Trophoblast cell (in vitro differentiated cells and primary cell): Measurements from ENCODE around the gene TLL2.

Experiments
- DNase-seq, 2 donors: peaks; one replicate each; pipeline ENCODE4 v3.0.0-alpha.2; 2016
- H2AFZ ChIP-seq: 2 replicates; pipeline ENCODE4 v1.6.1; 2013; ENCODE audit warnings: low read length, moderate library complexity, mild to moderate bottlenecking; ENCODE audit not compliant: insufficient read depth, poor library complexity
- H2AK5ac ChIP-seq: 2 replicates; pipeline ENCODE4 v1.6.1; 2013; ENCODE audit warnings: mild to moderate bottlenecking, low read length
- H2BK120ac ChIP-seq: 2 replicates; pipeline ENCODE4 v1.6.1; 2013; ENCODE audit warnings: low read length, mild to moderate bottlenecking, moderate library complexity; ENCODE audit not compliant: insufficient read depth, poor library complexity
- H2BK12ac ChIP-seq: 2 replicates; pipeline ENCODE4 v1.6.1; 2013; ENCODE audit warnings: mild to moderate bottlenecking, low read length, moderate library complexity
- H2BK5ac ChIP-seq: 2 replicates; pipeline ENCODE4 v1.6.1; 2013; ENCODE audit warnings: low read length, low read depth, moderate library complexity, mild to moderate bottlenecking; ENCODE audit not compliant: poor library complexity
- H3K14ac ChIP-seq: 2 replicates; pipeline ENCODE4 v1.6.1; 2013; ENCODE audit warnings: mild to moderate bottlenecking, low read length
- H3K18ac ChIP-seq: 2 replicates; pipeline ENCODE4 v1.6.1; 2013; ENCODE audit warnings: mild to moderate bottlenecking, low read length
- H3K23ac ChIP-seq: 2 replicates; pipeline ENCODE4 v1.6.1; 2013; ENCODE audit warnings: low read length
- H3K27ac ChIP-seq: 2 replicates; pipeline ENCODE4 v1.5.1; 2013; ENCODE audit warnings: low read depth, mild to moderate bottlenecking, inconsistent platforms, low read length, moderate library complexity
- H3K27me3 ChIP-seq: 2 replicates; pipeline ENCODE4 v1.6.1; 2013; ENCODE audit warnings: inconsistent platforms, mild to moderate bottlenecking, low read length, moderate library complexity; ENCODE audit not compliant: insufficient read depth
- H3K36me3 ChIP-seq, 2 experiments: 1 replicate in 1 of 2; 2 replicates in 1 of 2; pipeline ENCODE4 v1.6.1; 2013; ENCODE audit warnings: low read length in 2 of 2, mild to moderate bottlenecking in 2 of 2, moderate library complexity in 1 of 2; ENCODE audit not compliant: insufficient read depth in 2 of 2, control insufficient read depth in 1 of 2
- H3K4ac ChIP-seq: 2 replicates; pipeline ENCODE4 v1.6.1; 2013; ENCODE audit warnings: low read depth, mild to moderate bottlenecking, low read length, moderate library complexity
- H3K4me1 ChIP-seq, 2 experiments: 1 replicate in 1 of 2; 2 replicates in 1 of 2; pipeline ENCODE4 v1.6.1; 2013; ENCODE audit warnings: low read length in 2 of 2, mild to moderate bottlenecking in 2 of 2, moderate library complexity in 1 of 2; ENCODE audit not compliant: insufficient read depth in 2 of 2, control insufficient read depth in 1 of 2
- H3K4me2 ChIP-seq: 2 replicates; pipeline ENCODE4 v1.6.1; 2013; ENCODE audit warnings: inconsistent platforms, mild to moderate bottlenecking, low read length, moderate library complexity
- H3K4me3 ChIP-seq: 2 replicates; pipeline ENCODE4 v1.5.1; 2013; ENCODE audit warnings: mild to moderate bottlenecking, low read depth, low read length, inconsistent platforms
- H3K79me1 ChIP-seq: one replicate; pipeline ENCODE4 v1.6.1; 2013; ENCODE audit warnings: low read length
- H3K79me2 ChIP-seq: 2 replicates; pipeline ENCODE4 v1.6.1; 2013; ENCODE audit warnings: low read length, mild to moderate bottlenecking; ENCODE audit not compliant: control insufficient read depth, insufficient read depth, poor library complexity
- H3K9ac ChIP-seq: 2 replicates; pipeline ENCODE4 v1.6.1; 2013; ENCODE audit warnings: mild to moderate bottlenecking, low read length
- H3K9me3 ChIP-seq: 2 replicates; pipeline ENCODE4 v1.6.1; 2013; ENCODE audit warnings: low read depth, mild to moderate bottlenecking, control low read depth, inconsistent platforms, low read length; ENCODE audit not compliant: insufficient read depth
- H4K12ac ChIP-seq: 2 replicates; pipeline ENCODE4 v1.6.1; 2013; ENCODE audit warnings: low read depth, mild to moderate bottlenecking, low read length, moderate library complexity
- H4K8ac ChIP-seq: 2 replicates; pipeline ENCODE4 v1.6.1; 2013; ENCODE audit warnings: low read depth, mild to moderate bottlenecking, low read length, moderate library complexity
- H4K91ac ChIP-seq: one replicate; pipeline ENCODE4 v1.6.1; 2013; ENCODE audit warnings: low read depth, mild to moderate bottlenecking, low read length, moderate library complexity
- WGBS: extraction: QIAGEN DNeasy Blood & Tissue Kit; methylation state at CpG from one replicate; pipeline ENCODE4 v1.1.7; 2013; ENCODE audit warnings: missing lambda C conversion rate; ENCODE audit not compliant: insufficient read length, insufficient coverage; ENCODE audit errors: extremely low coverage; 5-methylcytosine and 5-hydroxymethylcytosine counted together

Gene TLL2

GRCh38 chr10:96420228-96421009 is 93.3 kb downstream of the TLL2 start:
- Histone ChIP-seq H3K36me3 (no peaks in the 10 kb centered on the region), H2BK5ac (no peak overlapping the region), H3K23ac (no peak overlapping the region), H3K14ac (no peak overlapping the region), H3K4me2 (no peak overlapping the region), H3K79me1 (no peaks in the 10 kb centered on the region), H2BK12ac (no peak overlapping the region), H3K4me1 (peaks cover 5 to 9% of the 10 kb centered on the region in 2 experiments), H4K12ac (no peak overlapping the region), H3K27me3 (no peaks in the 10 kb centered on the region), H3K79me2 (no peaks in the 10 kb centered on the region), H3K27ac (no peak overlapping the region), H2AFZ (no peak overlapping the region), H3K18ac (no peak overlapping the region), H3K9ac (no peak overlapping the region), H4K91ac (no peak overlapping the region), H2BK120ac (no peak overlapping the region), H4K8ac (no peak overlapping the region), H2AK5ac (no peak overlapping the region), H3K4ac (no peak overlapping the region), H3K9me3 (no peaks in the 10 kb centered on the region), H3K4me3 (no peak overlapping the region)
- no peak for DNase-seq
- WGBS: no CpG with 5 or more reads among the region's 15 CpGs

DNA sequence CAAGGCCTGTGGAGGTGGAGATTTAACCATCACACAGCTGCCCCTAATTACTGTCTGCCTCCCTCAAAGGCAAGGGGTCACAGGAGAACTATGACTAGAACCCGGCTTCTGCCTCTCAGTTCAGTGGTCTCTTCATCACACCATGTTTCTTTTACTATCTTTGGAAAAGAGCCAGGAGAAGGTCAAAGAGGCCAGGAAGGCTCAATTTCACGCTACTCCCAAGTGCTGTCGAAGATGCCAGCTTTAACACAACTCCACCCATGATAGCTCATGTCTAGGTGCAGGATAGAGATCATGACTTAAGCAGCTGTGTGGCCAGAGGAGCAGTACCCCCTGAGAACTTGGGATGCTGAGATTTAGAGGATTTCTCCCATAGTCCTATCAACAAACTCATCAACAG is 94.4 kb downstream of the TLL2 start:
- no peaks in the 10 kb centered on the region for H3K79me1 ChIP-seq
- H3K14ac ChIP-seq: no peak overlapping the region
- H2BK5ac ChIP-seq: no peak overlapping the region
- no peaks in the 10 kb centered on the region for H3K9me3 ChIP-seq
- no peak overlapping the region for H4K8ac ChIP-seq
- no peak overlapping the region for H3K23ac ChIP-seq
- H2BK120ac ChIP-seq: no peak overlapping the region
- no peak for DNase-seq
- no peak overlapping the region for H2BK12ac ChIP-seq
- no peak overlapping the region for H2AFZ ChIP-seq
- H2AK5ac ChIP-seq: no peak overlapping the region
- H3K4ac ChIP-seq: no peak overlapping the region
- H3K36me3 ChIP-seq: no peaks in the 10 kb centered on the region
- H4K91ac ChIP-seq: no peak overlapping the region
- H3K27me3 ChIP-seq: no peaks in the 10 kb centered on the region
- no peak overlapping the region for H3K18ac ChIP-seq
- H4K12ac ChIP-seq: no peak overlapping the region
- no peaks in the 10 kb centered on the region for H3K79me2 ChIP-seq
- H3K9ac ChIP-seq: no peak overlapping the region
- H3K27ac ChIP-seq: no peak overlapping the region
- peaks cover 5 to 9% of the 10 kb centered on the region in 2 experiments for H3K4me1 ChIP-seq
- no peak overlapping the region for H3K4me2 ChIP-seq
- no CpG with 5 or more reads among the region's 3 CpGs for WGBS
- no peak overlapping the region for H3K4me3 ChIP-seq

- Histone ChIP-seq H3K27me3 (no peaks in the 10 kb centered on the region), H3K4me2 (no peak overlapping the region), H2AK5ac (no peak overlapping the region), H3K79me1 (no peaks in the 10 kb centered on the region), H2BK12ac (no peak overlapping the region), H3K36me3 (no peaks in the 10 kb centered on the region), H3K23ac (no peak overlapping the region), H4K91ac (no peak overlapping the region), H3K18ac (no peak overlapping the region), H2AFZ (no peak overlapping the region), H3K9me3 (no peaks in the 10 kb centered on the region), H4K12ac (no peak overlapping the region), H4K8ac (no peak overlapping the region), H2BK5ac (no peak overlapping the region), H3K14ac (no peak overlapping the region), H3K4me1 (peaks cover 5 to 9% of the 10 kb centered on the region in 2 experiments), H3K79me2 (no peaks in the 10 kb centered on the region), H3K9ac (no peak overlapping the region), H3K4me3 (no peak overlapping the region), H3K4ac (no peak overlapping the region), H3K27ac (no peak overlapping the region), H2BK120ac (no peak overlapping the region)
- DNase-seq: no peak
Measured at GRCh38 chr10:96418582-96418981, 95.1 kb downstream of the TLL2 start.

- no peak for DNase-seq
- no peak overlapping the region for H3K4me2 ChIP-seq
- no peaks in the 10 kb centered on the region for H3K79me1 ChIP-seq
- no peaks in the 10 kb centered on the region for H3K9me3 ChIP-seq
- H4K8ac ChIP-seq: no peak overlapping the region
- H3K36me3 ChIP-seq: no peaks in the 10 kb centered on the region
- WGBS: no CpG with 5 or more reads among the region's 3 CpGs
- no peak overlapping the region for H2AFZ ChIP-seq
- H3K27ac ChIP-seq: no peak overlapping the region
- no peak overlapping the region for H4K12ac ChIP-seq
- H3K9ac ChIP-seq: no peak overlapping the region
- no peak overlapping the region for H2BK12ac ChIP-seq
- peaks cover 5 to 9% of the 10 kb centered on the region in 2 experiments for H3K4me1 ChIP-seq
- no peak overlapping the region for H2BK5ac ChIP-seq
- H3K79me2 ChIP-seq: no peaks in the 10 kb centered on the region
- no peak overlapping the region for H3K14ac ChIP-seq
- no peak overlapping the region for H3K23ac ChIP-seq
- no peak overlapping the region for H3K4me3 ChIP-seq
- H3K18ac ChIP-seq: no peak overlapping the region
- H2BK120ac ChIP-seq: no peak overlapping the region
- no peak overlapping the region for H3K4ac ChIP-seq
- H3K27me3 ChIP-seq: no peaks in the 10 kb centered on the region
- H4K91ac ChIP-seq: no peak overlapping the region
- H2AK5ac ChIP-seq: no peak overlapping the region
Measured at GRCh38 chr10:96417441-96417840, 96.3 kb downstream of the TLL2 start.
